HG03469 (cell line): Measurements from ENCODE around the gene DAAM1.

Source experiments
- ATAC-seq: cut with Tn5 transposase; IDR thresholded peaks from one replicate; pipeline ENCODE4 v1.9.1; 2021; ENCODE audit warnings: mild to moderate bottlenecking, moderate library complexity, moderate number of reproducible peaks; ENCODE audit not compliant: unreplicated experiment

Gene DAAM1

DNA sequence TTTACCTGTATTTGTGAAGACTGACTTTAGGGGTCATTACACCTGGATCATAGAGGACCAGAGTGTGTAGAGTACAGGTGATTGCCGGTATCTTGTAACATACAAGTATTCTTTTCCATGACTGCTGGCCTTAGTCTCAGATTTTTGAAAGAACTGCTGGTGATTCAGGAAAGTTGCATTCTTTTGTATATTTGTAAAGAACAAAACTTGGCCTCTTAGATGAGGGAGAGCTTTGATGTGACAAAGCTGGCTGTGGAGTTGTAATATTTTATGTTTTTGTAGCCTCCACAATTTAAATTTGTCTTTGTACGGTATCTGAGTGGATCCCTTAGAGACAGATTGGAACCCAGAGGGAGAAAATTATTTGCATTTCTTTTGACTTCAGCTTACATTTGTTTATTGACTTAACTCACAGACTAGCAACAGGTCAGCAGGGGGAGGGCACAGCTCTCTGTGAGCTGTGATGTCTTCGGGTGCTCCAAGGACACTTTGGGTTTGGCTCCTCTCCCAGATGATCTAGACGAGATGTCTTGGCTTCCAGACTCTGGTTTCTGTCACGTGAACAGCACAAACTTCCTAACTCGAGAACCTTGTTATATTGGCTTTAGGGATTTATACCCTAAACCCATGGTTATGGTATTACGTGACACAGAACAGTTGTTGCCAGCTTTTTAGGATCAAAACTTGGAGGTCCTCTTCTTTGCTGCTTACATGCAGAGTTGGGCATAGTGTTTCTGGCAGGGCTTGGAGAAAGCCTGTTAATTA, 65.9 kb downstream of the DAAM1 start:
- ATAC-seq, result no peak

DNA sequence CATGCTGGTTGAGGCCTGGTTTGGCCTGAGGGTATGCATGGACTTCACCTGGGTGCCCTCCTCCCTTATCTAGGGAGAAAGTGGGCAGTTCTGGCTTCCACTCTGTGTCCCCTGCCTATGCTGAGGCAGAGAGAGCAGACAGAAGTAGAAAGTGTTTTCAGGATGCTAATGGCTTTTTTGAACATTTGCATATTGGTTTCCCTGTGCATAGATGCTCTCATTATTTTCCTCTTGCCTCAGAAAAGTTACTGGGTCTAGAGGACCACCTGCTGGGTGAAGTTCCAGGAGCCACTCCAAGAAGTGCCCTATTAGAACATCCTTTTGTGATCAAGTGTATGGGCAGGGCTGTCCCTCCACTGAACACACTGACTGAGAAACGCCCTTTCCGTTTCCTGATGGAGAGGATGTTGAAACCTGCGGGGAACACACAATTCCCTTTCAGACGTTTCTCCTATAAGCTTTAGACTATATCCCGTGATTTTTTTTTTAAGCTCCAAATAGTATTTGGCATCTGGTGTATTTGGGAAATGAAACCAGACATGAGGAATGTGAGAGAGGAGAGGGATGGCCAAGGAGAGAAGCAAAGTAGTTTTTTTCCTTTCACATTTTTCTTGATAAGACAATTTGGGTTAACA, 66.6 kb downstream of the DAAM1 start:
- peak; percentile 50 for ATAC-seq

DNA sequence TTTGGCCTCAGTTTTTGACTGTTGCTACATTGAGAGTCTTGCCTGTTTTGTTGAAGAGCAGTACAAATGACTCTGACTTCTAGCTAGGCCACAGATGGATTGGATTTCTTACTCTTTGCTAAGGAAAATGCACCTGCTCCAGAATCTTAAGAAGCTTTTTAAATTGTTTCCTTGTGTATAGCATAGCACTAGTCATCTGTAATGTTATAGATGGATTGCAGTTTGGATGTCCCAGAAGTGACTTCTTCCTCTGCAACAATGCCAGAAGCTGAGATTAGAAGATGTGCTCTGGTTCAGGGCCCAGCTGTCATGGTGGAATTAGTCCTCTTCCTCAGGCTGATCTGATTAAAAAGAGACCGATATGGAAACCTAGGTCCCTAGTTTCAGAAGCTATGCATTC, 67.9 kb downstream of the DAAM1 start:
- ATAC-seq, result no peak

DNA sequence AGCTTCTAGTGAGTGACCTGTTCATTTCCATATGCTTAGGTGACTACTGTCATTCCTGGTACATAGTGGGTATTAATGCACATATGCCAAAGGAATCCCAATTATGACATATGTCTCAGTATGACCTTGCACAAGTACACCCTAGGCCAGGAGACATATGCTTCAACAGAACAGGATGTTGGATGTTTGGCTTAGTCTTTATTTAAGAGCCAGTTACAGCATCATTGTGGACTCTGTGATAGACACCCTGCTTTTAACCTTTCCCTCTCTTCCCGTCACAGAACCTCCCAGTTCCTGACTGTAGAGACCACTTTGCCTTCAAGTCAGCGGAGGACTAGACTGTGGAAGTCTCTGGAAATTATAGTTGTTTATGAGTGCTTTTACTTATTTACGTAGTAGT, 72.9 kb downstream of the DAAM1 start:
- no peak for ATAC-seq

DNA sequence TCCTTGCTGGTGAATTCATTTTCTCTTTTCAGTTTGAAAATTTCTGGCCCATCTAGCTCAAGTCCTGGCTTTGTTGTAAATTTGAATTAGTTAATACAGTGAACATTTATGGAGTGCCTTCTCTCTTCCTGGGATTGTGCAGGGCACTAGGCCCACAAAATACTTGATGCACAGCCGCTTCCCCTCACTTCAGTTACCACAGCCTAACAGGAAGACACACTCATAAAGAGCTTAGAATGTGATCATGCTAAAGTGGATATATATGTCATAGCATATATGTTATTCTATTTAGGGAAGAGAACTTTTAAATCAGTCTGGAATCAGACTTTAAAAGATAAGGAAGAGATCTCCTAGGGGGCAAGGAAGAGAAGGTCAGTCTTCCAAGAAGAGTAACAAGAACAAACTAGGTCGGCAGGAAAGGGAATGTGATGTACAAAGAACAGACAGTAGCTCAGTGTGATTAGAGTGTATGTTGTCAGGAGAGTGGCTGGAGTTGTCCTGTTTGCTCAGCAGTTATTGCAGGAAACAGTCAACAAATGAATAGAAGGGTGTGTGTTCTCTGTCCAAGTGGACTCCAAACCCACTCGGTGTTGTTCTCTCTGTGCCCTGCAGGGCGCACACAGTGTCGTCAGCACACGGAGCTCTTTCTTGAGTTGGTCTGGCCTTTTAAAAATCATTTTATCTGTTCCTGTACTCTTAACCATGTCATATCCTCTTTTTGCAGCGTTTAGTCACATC, 74.4 kb downstream of the DAAM1 start:
- no peak for ATAC-seq

DNA sequence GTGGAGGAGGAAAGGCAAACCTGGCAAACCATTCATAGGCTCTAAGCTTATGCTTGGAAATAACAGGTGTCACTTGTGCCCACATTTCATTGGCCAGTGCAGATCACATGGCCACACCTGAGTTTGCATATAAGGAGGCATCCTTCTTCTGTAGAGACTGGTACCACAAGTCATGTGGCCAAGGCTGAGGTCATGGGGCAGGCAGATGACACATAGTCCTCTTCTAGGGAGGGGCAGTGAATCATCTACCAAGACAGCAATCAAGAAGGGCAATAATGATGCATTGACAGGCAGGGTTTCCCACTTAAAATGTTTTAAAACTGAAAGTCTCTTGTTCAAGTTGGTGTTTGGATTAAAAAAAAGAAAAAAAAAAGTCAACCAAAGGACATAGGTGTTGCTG, 77.3 kb downstream of the DAAM1 start:
- ATAC-seq, result no peak

DNA sequence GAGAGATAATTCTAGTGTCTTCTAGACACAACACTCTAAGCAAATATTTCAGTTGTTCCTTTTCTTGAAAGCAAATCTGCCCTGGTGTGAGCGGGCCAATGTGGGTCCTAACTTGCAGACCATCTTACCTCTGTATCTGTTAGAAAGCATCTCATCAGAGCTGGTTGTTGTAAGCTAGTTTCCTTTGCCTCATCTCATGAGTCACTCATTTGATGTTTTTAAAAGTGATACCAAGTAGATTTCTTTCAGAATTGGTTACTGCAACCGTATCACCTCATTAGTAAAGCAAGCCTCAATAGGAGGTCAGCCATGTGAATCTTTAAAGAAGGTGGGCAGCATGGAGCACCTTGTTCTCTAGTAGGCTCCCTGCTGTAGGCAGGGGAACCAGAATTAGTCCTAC, 78.6 kb downstream of the DAAM1 start:
- no peak for ATAC-seq

DNA sequence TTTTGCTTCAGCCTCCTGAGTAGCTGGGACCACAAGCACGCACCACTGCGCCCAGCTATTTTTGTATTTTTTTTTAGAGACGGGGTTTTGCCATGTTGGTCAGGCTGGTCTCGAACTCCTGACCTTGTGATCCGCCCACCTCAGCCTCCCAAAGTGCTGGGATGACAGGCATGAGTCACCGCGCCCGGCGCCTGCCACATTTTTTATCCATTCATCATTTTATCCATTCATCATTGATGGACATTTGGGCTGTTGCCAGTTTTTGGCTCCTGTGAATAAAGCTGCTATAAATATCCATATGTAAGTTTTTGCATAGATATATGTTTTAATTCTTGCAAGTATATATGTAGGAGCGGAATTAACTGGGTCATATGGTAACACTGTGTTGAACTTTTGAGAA, 79.5 kb downstream of the DAAM1 start:
- no peak for ATAC-seq

DNA sequence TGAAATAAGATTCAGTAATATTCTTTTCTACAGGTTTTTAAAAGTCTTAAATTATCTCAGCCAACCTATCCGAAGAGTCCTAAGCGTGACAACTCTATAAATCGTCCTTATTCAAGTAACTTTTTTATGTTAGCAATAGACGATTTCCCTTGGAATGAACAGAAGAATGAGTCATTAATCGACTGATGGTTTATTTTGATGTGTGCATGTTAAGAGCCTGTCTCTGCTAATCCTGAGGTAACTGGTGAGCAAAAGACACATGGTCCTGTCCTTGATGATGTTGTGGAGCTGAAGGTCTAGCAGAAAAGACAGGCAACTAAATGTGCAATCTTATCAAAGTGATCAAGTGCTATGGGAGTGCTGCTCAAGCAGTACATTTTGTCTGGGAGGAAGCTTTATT, 80.4 kb downstream of the DAAM1 start:
- no peak for ATAC-seq

DNA sequence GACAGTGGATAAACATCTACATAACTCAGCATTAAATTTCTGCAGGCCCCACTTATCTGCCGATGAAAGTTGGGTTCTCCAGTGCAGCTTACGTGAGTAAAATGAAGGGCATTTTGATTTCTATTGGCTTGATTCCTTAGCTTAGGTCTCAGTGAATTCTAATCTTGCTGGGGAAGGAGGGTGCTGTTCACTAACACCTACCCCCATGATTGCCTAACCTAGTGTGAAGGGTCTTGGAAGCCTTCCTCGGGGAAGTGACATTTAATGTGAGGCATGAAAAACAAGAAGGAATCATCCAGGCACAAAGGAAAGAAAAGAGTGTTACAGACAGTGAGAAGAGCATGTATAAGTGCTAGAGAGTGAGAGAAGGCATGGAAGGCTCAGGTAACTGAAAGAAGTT, 81.0 kb downstream of the DAAM1 start:
- ATAC-seq, result no peak

DNA sequence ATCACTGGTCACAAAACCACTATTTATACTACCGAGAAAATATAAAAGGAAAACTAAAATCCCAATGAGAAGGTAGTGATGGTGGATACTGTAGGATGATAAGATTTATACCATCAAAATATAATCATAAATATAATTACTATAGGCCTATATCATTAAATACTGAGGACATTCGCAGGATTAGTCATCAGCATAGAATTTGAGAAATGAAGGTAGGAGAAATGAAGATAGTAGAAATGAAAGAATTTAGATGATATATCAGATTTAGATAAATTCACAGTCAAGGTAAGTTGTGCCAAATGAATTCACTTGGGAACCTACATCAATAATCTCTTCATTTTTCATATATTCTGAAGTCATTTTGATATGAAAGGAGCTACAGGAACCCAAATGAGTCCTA, 82.8 kb downstream of the DAAM1 start:
- no peak for ATAC-seq

DNA sequence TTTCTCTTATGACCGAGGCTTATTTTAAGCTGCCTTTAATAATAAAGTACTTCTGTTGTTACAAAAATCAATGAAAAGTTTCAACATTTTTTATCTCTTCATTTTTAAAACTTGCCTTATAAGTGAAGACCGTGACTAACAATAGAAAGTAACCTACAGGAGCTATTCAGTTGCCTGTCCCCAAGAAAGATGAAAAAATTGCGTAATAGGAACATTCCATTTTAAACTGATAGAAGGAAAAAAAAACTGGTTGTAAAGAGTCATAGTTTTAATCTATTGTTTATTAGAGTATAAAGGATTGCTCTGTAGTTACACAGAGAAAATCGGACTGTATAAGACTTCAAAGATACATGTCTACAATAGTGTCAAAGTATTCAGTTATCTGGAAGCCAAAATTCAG, 83.3 kb downstream of the DAAM1 start:
- ATAC-seq, result no peak

DNA sequence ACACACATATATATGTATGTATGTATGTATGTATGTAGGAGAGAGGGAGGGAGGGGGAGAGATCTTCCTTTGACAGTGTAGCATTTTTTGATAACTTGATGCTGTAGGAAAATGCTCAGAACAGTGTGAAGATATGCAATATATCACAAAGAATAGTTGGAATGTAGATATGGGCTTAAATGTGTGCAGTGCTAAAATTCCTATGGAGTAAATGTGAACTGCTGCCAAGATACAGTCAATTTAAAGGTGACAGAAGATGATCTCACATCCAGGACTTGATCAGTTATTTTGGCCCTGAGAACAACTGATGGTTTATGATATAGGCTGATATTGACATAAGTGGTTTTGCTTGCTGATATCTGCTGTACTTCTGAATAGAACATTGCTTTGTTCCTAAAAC, 84.2 kb downstream of the DAAM1 start:
- no peak for ATAC-seq

DNA sequence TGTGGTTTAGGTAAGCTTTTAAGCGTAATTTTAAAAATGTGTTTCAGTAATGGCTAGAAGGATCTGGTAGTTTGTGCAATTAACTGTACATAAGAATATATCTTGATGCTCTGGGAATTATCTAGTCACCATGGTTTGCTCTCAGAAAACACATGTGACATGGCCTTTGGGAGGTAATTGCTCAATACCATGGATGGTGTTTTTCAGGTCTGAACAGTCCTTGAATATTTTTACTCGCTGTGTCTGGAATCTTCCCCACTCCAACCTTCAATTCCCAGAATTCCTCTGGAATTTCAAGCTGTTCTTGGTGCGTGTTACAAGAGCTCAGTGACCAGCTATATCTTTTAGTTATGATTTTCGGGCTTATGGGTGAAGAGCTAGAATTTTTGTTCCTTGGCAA, 85.3 kb downstream of the DAAM1 start:
- ATAC-seq, result no peak

DNA sequence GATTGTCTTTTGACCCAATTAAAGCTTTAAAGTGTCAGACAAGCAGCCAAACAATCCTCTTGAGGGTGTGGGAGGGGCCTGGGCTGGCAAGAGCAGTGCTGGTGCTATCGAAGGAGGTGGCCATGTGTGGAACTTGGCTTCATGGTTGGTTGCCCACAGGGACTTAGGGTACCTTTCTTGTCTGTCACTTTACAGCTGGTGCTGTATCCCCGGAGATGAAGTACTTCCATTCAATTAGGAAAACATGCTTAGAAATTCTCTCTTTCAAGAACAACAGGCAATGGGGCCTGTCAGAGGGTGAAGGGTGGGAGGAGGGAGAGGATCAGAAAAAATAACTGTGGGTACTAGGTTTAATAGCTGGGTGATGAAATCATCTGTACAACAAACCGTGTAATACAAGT, 86.5 kb downstream of the DAAM1 start:
- peak; percentile 29 for ATAC-seq

DNA sequence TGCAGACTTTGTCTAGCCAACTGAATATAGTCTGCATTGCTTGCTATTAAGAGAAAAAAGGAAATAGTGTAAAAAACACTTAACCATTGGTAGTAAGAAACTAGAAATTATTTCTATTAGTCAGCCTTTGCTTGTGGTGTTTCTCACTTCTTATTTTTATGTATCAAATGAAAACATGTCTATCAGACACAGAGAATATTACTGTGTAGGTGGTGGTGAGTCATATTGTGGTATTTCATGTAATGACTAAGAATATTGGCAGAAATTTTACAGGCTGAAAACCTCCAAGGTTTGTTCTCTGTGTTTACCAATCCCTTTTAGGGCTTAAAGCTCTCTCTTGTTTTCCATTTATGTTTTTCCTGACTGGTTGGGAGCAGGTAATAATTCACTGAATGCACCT, 87.2 kb downstream of the DAAM1 start:
- ATAC-seq, result peak; percentile 89

DNA sequence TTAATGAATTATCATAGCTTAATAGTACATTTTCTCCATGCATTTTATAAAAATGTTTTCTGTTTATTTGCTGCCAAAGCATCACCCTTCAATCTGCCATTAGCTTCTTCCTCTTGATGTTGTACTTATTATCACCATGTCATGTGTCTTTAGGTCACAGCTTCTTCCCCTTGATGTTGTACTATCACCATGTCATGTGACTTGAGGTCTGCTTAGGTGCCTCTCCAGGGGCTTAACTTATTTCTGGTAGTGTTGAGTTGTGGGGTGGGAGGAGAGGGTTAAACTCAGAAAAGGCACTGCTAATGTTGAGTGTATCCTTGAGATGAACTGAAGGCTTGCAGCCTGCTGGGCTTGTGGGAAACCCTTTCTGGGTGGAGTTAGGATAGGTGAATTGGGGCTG, 87.8 kb downstream of the DAAM1 start:
- no peak for ATAC-seq

DNA sequence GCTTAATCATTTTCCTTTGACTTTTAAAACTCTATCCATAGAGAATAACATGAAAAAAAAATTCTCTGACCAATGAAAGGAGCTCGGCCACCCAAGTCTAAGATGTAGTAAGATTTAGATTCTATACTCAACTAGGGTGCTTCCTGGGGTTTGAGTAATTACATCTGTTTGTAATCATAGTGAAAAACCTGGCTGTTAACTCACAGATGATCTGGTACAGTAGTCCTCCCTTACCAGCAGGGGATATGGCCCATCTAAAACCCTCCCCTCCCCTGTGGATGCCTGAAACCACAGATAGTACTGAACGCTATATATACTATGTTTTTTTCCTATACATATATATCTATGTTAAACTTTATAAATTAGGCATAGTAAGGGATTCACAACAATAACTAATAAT, 89.2 kb downstream of the DAAM1 start:
- ATAC-seq, result no peak

DNA sequence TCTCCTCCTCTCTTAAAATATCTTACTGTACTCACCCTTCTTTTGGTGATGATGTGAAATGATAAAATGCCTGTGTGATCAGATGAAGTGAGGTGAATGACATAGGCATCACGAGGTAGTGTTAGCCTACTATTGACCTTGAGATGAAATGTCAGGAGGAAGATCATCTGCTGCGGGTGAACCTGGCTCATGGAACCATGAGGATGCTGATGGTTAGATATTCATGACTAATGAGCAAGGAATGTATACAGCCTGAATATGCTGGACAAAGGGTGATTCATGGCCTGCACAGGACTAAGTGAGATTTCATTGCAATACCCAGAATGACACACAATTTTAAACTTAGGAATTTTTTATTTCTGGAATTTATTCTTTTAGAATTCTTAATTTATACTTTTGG, 89.6 kb downstream of the DAAM1 start:
- no peak for ATAC-seq

DNA sequence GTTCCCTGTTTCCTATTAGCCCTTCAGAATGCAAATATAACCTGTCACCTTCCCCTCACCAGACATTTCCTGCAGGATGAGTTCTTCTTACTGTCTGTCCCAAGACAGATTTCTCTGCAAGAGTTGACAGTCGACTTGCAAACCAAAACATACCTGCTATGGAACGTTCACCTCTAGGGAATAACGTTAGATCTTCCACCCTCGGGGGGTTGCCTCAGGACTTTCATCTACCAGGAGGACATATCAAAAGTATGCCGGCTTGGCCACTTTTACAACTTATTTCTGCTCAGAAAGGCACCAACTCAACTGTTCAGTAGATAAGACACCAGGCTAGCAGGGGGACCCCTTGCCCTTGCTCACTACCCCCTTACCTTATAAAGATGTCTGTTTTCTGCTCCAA, 92.5 kb downstream of the DAAM1 start:
- ATAC-seq, result no peak

DNA sequence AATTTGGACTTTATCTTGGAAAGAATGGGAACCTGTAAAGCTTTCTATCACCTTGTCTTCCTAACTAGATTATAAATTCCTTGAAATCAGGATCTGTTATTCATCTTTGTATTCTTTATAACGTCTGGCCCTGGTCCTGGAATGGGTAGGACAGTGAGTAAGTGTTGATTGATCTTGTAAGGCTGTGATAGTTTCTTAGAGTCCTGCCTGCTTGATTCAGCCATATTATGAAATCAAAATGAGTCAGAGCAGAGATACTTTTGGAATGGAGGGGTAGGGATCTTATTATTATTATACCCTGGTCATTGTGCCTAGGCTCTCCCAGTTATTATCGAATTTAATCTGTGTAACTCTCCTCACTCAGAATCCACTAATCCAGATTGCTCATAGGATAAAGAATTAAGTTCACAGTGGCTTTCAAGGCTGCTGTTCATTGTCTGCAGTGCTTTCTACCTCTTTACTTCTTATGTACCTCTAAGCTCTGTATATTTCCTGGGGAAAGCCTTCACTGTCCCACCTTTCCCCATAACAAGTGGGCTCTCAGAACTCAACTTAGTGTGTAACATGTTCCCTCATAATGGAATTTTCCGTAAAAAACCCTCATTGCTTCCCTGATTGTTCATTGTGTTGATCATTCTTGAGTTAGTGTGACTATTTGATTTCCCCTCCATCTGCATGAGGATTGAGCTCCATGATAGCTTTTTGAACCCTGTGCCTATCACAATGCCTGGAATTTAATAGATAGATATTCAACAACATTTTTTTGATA, 93.3 kb downstream of the DAAM1 start:
- ATAC-seq, result no peak
